B cell (primary cell): ENCODE measurements around the gene ARHGAP6.

ENCODE experiments used
- EZH2 ChIP-seq: IDR thresholded peaks from 2 replicates; pipeline ENCODE4 v1.6.1; 2012; ENCODE audit warnings: borderline replicate concordance, low read depth, mild to moderate bottlenecking, moderate library complexity, low read length; ENCODE audit not compliant: insufficient read depth, poor library complexity, severe bottlenecking
- TF ChIP-seq, protein P1 (sequence below): fragments of 200-600 bp; IDR thresholded peaks from one replicate; pipeline ENCODE4 v1.8.0; 2022; ENCODE audit warnings: antibody characterized with exemption, mild to moderate bottlenecking

DNA sequence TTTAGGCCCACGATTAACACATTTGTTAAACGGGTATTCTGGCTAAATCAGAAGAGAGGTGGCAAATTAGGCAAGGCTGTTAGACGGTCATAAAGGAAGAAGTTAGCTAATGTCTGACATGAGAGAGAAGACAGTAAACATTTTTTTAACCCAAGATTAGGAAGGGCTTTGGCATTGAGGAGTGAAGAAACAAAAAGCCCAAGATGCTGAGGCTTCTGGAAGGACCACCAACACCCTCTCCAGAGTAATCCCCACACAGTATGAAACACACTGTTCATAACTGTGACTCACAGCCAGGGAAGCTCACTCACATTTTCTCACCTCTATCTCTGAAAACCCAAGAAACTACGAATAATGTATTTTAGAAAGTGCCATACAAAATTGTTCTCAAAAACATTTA is 244.9 kb downstream of the ARHGAP6 start:
- TF ChIP-seq, protein P1, sequence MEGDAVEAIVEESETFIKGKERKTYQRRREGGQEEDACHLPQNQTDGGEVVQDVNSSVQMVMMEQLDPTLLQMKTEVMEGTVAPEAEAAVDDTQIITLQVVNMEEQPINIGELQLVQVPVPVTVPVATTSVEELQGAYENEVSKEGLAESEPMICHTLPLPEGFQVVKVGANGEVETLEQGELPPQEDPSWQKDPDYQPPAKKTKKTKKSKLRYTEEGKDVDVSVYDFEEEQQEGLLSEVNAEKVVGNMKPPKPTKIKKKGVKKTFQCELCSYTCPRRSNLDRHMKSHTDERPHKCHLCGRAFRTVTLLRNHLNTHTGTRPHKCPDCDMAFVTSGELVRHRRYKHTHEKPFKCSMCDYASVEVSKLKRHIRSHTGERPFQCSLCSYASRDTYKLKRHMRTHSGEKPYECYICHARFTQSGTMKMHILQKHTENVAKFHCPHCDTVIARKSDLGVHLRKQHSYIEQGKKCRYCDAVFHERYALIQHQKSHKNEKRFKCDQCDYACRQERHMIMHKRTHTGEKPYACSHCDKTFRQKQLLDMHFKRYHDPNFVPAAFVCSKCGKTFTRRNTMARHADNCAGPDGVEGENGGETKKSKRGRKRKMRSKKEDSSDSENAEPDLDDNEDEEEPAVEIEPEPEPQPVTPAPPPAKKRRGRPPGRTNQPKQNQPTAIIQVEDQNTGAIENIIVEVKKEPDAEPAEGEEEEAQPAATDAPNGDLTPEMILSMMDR: no peak
- no peak for TF ChIP-seq EZH2
